CD4-positive, alpha-beta T cell (primary cell): Measurements from ENCODE around the gene SLC24A3. TPM values are rescaled to one million over a fixed set of nuclear protein-coding genes. Genes with fewer than 3 reads are reported as not detected.

Source experiments
- ATAC-seq: fragments of 200-7000 bp; cut with Tn5 transposase; one replicate; pipeline ENCODE4 v1.10.0; 2022; ENCODE audit warnings: mild to moderate bottlenecking; ENCODE audit not compliant: poor library complexity
- CTCF ChIA-PET: fragments of 350-600 bp; sonication (Branson Sonifier 250); formaldehyde crosslinking; loops from one replicate; lab custom pipeline; 2021; ENCODE audit warnings: antibody characterized with exemption, inconsistent platforms; lab: Charles Lee
- POLR2A ChIA-PET: fragments of 350-600 bp; sonication (Branson Sonifier 250); formaldehyde crosslinking; loops from one replicate; lab custom pipeline; 2021; ENCODE audit warnings: antibody characterized with exemption, inconsistent platforms; lab: Charles Lee
- DNase-seq, 14 experiments: peaks; one replicate each; pipeline ENCODE4 v3.0.0-alpha.2; 2013 to 2020; ENCODE audit warnings: mixed read lengths in 2 of 14
- H3K27ac ChIP-seq, 2 donors: one replicate each; pipeline versions ENCODE4 v1.5.1 to v1.7.0; 2013; ENCODE audit warnings: low read length in 2 of 2, low read depth in 1 of 2, mild to moderate bottlenecking in 1 of 2
- H3K27me3 ChIP-seq, 2 experiments: 1 replicate in 1 of 2; 2 replicates in 1 of 2; pipeline versions ENCODE4 v1.6.1 to v1.7.0; 2013; ENCODE audit warnings: low read length in 2 of 2, control low read depth in 1 of 2, mild to moderate bottlenecking in 1 of 2, moderate library complexity in 1 of 2; ENCODE audit not compliant: insufficient read depth in 2 of 2, control insufficient read depth in 1 of 2
- H3K36me3 ChIP-seq: one replicate; pipeline ENCODE4 v1.6.1; 2013; ENCODE audit warnings: low read length, control low read depth; ENCODE audit not compliant: insufficient read depth
- H3K4me1 ChIP-seq: one replicate; pipeline ENCODE4 v1.6.1; 2013; ENCODE audit warnings: low read length, control low read depth; ENCODE audit not compliant: insufficient read depth
- H3K4me3 ChIP-seq: one replicate; pipeline ENCODE4 v1.5.1; 2013; ENCODE audit warnings: mild to moderate bottlenecking, low read length, moderate library complexity
- H3K9me3 ChIP-seq, 2 experiments: 1 replicate in 1 of 2; 2 replicates in 1 of 2; pipeline versions ENCODE4 v1.6.1 to v1.7.0; 2013; ENCODE audit warnings: low read length in 2 of 2, mild to moderate bottlenecking in 2 of 2, control low read depth in 1 of 2, moderate library complexity in 1 of 2; ENCODE audit not compliant: control insufficient read depth in 1 of 2, insufficient read depth in 1 of 2
- H3K27ac Mint-ChIP-seq: one replicate; pipeline ENCODE4 v1.8.0; 2020; ENCODE audit warnings: mixed read lengths
- H3K27me3 Mint-ChIP-seq: one replicate; pipeline ENCODE4 v1.8.0; 2021; ENCODE audit warnings: mixed read lengths
- H3K36me3 Mint-ChIP-seq: one replicate; pipeline ENCODE4 v1.8.0; 2021; ENCODE audit warnings: low read depth, mixed read lengths
- H3K4me1 Mint-ChIP-seq: one replicate; pipeline ENCODE4 v1.8.0; 2021; ENCODE audit warnings: low read depth, mixed read lengths
- H3K4me3 Mint-ChIP-seq: one replicate; pipeline ENCODE4 v1.8.0; 2020; ENCODE audit warnings: mild to moderate bottlenecking, mixed read lengths
- H3K9me3 Mint-ChIP-seq: one replicate; pipeline ENCODE4 v1.8.0; 2020; ENCODE audit warnings: mixed read lengths
- intact Hi-C, 2 experiments: fragments of 100-400 bp; cut with DNase I in 1 of 2; cut with micrococcal nuclease in 1 of 2; formaldehyde crosslinking; loops; one replicate each; pipeline versions ENCODE4 v1.15.1 to v1.9.0; 2023 to 2025; cut with DNase I, micrococcal nuclease
- total RNA-seq, 174 experiments: library from RNA in 2 of 174; stranded (reverse) in 2 of 174; gene quantifications; one replicate each; pipeline ENCODE4 v1.2.3 and lab custom pipeline; 2021 to 2026
- TF ChIP-seq, protein P1 (sequence below): fragments of 200-600 bp; IDR thresholded peaks from one replicate; pipeline ENCODE4 v1.8.0; 2022; ENCODE audit warnings: antibody characterized with exemption, mild to moderate bottlenecking

The SLC24A3 gene
- total RNA-seq, 2 experiments from 2014 or later: not detected

DNA sequence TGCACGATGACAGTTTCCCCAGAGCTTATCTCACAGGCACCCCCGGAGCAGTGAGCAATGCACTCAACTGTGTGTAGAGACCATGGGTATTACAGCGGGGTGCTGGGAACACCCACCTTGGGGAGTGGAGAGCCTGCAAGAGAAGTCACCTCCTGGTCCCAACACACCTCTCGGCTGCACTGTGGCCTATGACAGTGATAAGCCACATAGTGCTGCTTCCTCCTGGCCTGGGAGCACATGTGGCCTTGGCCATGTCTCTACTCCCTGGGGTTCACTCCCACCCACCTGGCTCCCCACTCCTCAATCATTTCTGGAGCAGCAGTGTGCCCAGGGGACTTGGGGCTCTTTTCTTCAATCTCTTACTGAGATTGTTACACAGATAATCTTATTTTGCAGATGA lies 77.0 kb downstream of the SLC24A3 start:
- ChIA-PET CTCF (no interaction called here), POLR2A (no interaction called here)
- Histone ChIP-seq H3K4me1 (no peaks in the 10 kb centered on the region), H3K4me3 (no peak overlapping the region), H3K36me3 (no peaks in the 10 kb centered on the region), H3K27ac (no peak overlapping the region), H3K27me3 (no peaks in the 10 kb centered on the region), H3K9me3 (peaks cover 0 to 4% of the 10 kb centered on the region in 2 experiments)
- DNase-seq (no peak), ATAC-seq (no peak)
- H3K27ac Mint-ChIP-seq: no peak overlapping the region
- no peaks in the 10 kb centered on the region for H3K4me1 Mint-ChIP-seq
- H3K9me3 Mint-ChIP-seq: no peaks in the 10 kb centered on the region
- intact Hi-C loops: no loop called here
- TF ChIP-seq, protein P1, sequence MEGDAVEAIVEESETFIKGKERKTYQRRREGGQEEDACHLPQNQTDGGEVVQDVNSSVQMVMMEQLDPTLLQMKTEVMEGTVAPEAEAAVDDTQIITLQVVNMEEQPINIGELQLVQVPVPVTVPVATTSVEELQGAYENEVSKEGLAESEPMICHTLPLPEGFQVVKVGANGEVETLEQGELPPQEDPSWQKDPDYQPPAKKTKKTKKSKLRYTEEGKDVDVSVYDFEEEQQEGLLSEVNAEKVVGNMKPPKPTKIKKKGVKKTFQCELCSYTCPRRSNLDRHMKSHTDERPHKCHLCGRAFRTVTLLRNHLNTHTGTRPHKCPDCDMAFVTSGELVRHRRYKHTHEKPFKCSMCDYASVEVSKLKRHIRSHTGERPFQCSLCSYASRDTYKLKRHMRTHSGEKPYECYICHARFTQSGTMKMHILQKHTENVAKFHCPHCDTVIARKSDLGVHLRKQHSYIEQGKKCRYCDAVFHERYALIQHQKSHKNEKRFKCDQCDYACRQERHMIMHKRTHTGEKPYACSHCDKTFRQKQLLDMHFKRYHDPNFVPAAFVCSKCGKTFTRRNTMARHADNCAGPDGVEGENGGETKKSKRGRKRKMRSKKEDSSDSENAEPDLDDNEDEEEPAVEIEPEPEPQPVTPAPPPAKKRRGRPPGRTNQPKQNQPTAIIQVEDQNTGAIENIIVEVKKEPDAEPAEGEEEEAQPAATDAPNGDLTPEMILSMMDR: no peak
- no peaks in the 10 kb centered on the region for H3K36me3 Mint-ChIP-seq
- no peaks in the 10 kb centered on the region for H3K27me3 Mint-ChIP-seq
- H3K4me3 Mint-ChIP-seq: no peak overlapping the region

DNA sequence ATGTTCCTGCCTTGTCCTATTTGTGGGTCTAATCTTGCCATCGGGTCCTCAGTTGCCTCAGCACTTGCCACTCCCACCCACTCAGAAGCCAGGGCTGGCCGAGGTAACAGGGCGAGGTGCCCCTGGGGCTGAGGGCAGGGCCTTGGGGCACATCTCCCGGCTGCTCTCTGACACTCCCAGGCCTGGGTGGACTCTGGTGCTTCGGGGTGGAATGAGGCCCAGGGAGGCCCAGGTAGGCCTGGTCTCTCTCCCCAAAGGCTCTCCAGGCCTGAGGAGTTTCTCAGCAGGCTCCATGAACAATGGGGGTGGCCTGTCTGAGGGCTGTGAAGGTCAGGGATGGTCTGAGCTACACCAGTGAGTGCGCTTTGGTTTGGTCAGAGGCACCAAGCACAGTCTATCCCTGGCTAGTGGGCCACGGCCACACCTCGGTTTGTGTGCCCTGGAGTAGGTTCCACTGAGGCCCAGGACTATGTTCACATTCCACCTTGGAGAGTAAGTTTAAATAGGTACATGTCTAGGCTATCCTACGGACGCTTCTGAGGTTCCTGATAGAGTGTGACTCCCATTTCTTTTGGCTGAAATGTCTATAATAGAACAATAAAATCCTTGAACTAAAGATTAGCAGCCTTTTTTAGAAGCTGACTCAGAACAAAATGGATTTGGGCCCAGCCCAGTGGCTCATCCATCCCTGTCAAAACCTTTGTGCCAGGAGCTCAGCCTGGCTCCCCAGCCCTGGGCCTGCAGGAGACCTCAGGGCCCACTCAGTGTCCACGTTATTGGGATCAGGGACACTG lies 78.8 kb downstream of the SLC24A3 start:
- no peak overlapping the region for H3K4me3 Mint-ChIP-seq
- peaks cover 0 to 4% of the 10 kb centered on the region in 2 experiments for H3K9me3 ChIP-seq
- ChIA-PET POLR2A (interaction anchor here (0.8 kb wide), 1 partner anchor 18 kb away, joined by 3 read pairs; no protein-coding TSS in a partner anchor), CTCF (no interaction called here)
- H3K4me3 ChIP-seq: no peak overlapping the region
- H3K4me1 Mint-ChIP-seq: no peaks in the 10 kb centered on the region
- TF ChIP-seq, protein P1: no peak
- H3K27ac ChIP-seq: no peak overlapping the region
- DNase-seq: no peak
- ATAC-seq: no peak
- no peaks in the 10 kb centered on the region for H3K27me3 ChIP-seq
- H3K36me3 ChIP-seq: no peaks in the 10 kb centered on the region
- H3K4me1 ChIP-seq: no peaks in the 10 kb centered on the region
- no peaks in the 10 kb centered on the region for H3K36me3 Mint-ChIP-seq
- H3K27me3 Mint-ChIP-seq: no peaks in the 10 kb centered on the region
- no peak overlapping the region for H3K27ac Mint-ChIP-seq
- H3K9me3 Mint-ChIP-seq: no peaks in the 10 kb centered on the region
- intact Hi-C loops: no loop called here

DNA sequence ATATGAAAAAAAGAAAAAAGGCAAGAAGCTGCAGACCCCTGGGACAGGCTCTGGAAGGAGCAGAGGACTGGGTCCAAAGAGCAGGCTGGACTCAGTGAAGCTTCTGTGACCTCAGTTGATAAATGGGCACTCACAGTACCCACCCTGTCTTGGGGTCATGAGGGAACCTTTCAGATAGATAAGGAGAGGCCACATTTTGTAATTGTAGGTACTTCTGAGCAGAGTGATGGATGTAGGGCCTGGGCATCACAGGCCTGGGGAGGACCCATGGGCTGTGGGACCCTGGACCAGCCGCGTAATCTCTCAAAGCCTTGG lies 79.3 kb downstream of the SLC24A3 start:
- TF ChIP-seq, protein P1: no peak
- H3K4me3 ChIP-seq: no peak overlapping the region
- H3K4me1 ChIP-seq: no peaks in the 10 kb centered on the region
- Mint-ChIP-seq H3K9me3 (no peaks in the 10 kb centered on the region), H3K4me1 (no peaks in the 10 kb centered on the region), H3K27me3 (no peaks in the 10 kb centered on the region), H3K27ac (no peak overlapping the region), H3K36me3 (no peaks in the 10 kb centered on the region), H3K4me3 (no peak overlapping the region)
- peaks cover 0 to 4% of the 10 kb centered on the region in 2 experiments for H3K9me3 ChIP-seq
- no peaks in the 10 kb centered on the region for H3K27me3 ChIP-seq
- DNase-seq: no peak
- no peak for ATAC-seq
- no peaks in the 10 kb centered on the region for H3K36me3 ChIP-seq
- intact Hi-C loops: no loop called here
- ChIA-PET CTCF (no interaction called here), POLR2A (no interaction called here)
- no peak overlapping the region for H3K27ac ChIP-seq
